Activated CD8-positive, alpha-beta memory T cell treated with anti-CD3 and anti-CD28 coated beads, Interleukin-2, amount 50 U/mL, for 24 hours (primary cell): Measurements from ENCODE around the gene GRAMD1B.

ENCODE experiments used
- DNase-seq: peaks from one replicate; pipeline ENCODE4 v3.0.0-alpha.2; 2020; ENCODE audit errors: extremely low read depth

GRAMD1B gene

DNA sequence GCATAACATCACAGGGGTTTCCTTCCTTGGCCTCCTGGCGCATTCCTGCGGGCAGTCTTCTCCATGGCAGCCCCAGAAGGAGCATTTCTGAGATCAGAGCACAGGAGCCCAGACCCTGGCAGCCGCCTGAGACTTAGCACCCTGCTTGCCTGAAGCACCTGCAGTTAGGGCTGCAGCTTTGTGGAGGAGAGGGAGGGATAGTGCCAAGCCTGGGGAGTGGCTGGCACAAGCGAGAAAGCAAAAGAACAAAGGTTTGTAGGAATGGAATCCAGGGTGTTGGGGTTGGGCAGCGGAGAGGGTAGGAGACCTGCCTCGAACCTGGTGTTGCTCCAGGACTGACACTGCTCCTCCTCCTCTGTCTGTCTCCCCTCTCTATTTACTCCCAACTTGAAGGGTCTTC is 157.5 kb downstream of the GRAMD1B start:
- no peak for DNase-seq

DNA sequence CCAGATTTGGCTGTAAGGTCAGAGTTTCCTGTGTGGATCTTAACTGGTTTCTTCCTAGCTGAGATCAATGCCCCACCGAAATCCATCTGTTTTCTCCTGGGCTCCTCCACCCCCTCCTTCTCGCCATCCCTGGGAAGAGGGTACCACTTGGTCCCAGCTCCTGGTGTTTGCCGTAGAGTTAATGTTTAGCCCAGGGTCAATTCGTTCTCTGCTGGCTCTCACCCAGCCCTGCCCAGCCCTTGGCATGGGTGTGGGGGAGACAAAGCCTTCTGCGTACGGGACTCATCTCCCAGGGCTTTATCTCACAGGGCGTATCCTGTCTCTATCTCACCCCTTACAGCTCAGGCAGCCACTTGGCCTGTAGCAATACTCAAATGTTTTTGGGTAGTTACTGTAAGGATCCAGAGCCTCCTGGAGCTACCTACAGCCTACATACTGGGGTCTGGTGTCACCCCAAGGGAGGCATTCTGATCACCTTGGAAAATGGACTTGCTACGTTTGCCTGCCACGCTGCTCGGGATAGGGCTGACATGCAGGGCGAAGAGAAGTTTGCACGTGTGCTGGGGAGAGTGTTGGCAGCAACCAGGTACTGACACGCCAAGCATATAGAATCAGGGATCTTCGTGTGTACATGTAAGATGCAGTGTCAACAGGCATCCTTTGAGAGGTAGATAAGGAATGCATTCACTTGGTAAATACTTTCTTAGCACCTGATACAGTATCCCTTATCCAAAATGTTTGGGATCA is 158.2 kb downstream of the GRAMD1B start:
- DNase-seq, result no peak

DNA sequence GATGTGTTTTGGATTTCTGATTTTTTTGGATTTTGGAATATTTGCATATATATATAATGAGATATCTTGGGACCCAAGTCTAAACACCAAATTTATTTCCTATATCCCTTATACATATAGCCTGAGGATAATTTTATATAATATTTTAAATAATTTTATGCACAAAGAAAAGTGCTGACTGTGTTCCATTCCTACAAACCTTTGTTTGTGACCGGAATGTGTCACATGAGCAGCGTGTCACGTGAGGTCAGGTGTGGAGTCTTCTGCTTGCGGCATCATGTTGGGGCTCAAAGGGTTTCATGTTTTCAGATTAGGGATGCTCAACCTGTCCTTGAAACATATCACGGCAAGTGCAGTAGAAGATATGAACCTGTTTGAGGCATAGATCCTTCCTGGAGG is 158.8 kb downstream of the GRAMD1B start:
- DNase-seq, result no peak

DNA sequence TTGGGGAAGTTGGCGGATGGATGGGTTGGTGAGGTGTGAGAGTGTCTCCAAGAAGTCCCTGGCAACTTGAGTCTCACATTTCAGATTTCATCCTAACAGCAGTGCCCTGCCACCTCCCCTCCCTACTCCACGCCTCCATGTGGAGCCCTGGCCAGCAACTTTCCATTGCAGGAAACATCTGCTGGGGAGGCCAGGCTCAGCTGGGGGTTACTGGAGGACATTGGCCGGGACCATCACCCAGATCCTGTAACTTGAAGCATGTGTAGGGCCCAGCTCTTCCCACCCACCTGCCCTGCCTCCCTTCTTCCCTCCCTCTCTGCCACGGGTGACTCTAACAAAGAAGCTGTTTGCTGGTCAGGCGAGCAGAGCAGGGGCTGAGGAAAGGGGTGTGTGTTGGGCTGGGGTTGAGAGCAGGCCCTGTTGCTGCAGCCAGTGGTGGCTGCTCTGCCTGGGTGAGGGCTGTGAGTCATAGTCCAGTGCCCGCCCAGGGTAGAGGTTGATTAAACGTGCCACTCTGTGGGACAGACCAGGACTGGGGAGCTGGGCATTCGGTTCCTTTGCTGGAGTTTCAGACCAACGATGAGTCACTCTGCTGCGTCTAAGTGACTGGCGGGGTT is 160.3 kb downstream of the GRAMD1B start:
- no peak for DNase-seq

DNA sequence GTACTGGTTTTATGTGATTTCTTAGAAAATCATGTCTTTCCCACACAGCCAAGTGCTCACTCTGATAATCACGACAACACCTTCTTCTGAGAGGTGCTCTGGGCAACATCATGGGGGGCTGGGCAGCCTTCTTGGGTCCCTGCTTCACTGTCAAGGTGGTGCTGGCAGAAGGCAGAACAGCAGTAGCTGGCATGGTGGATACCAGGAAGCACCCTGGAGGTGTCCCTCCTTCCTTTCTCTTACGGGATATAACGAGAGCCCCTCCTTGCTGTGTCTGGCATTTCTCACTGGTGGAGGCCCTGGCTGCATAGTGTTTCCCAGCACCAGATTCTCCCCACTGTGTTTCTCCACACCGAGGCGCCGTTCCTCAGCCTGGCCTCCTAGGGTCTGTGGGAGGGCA is 163.5 kb downstream of the GRAMD1B start:
- DNase-seq, result no peak

DNA sequence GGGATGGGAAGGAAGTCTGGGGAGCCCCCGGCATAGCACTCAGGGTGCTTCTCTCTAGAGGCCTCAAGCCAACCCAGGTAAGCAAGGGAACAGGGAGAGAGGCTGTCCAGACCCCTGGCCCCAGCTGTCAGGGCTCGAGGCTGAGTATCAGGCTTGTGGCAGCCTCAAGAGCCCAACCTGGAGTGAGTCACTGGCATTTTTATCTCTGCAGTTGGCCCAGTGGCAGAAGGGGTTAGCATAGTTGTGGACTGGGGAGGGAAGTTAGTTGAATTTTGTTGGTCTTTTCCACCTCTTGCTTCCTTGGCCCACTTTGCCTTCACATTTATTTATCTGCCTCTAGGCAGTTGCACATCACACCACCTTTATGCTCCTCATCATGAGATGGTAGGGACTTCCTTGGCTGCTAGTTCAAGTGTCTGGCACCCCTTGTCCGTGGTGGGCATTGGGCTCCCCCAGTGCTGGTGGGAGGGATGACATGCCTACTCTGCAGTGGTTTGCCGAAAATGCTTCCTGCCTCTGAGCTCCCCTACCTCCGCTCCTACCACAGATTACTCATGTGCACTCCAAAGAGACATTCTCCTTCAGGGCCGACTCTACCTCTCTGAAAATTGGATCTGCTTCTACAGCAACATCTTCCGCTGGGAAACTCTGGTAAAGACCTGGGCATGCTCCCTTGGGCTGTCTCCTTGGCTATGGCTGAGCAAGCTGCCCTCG is 164.3 kb downstream of the GRAMD1B start:
- no peak for DNase-seq

DNA sequence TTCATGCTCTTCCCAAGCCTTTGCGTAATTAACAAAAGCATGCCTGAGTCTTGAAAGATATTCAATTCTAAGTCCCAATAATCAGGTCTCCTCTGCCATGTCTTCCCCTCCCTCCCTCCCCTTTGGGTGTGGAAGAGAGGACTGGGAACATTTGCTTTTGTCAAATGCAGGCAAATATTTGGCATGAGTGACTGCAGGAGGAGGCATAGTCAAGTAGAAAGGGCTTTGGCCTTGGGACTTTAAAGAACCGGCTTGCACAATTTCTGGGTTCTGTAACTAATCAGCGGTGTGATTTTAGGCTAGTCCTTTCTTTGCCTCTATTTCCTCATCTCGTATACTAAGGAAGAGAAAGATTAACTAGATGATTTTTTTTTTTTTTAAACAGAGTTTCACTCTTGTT is 164.9 kb downstream of the GRAMD1B start:
- no peak for DNase-seq

DNA sequence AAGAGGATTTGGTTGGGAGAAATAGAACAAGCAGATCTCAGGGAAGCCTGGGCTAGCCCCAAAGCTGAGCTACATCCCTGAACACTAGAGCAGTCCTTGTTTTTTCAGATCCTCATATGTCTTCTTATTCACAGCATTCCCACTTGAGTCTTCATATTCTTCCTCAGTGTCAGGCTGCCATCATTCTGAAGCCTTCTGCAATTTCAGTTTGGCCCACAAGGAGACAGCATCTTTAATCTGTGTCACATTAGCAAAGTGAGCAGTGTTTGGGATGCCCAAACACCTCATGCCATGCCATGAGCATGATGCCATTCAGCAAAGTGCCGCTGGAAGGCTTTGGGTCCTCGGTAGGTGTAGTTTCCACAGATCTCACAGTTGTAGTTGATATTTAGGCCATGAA is 167.8 kb downstream of the GRAMD1B start:
- DNase-seq, result no peak

DNA sequence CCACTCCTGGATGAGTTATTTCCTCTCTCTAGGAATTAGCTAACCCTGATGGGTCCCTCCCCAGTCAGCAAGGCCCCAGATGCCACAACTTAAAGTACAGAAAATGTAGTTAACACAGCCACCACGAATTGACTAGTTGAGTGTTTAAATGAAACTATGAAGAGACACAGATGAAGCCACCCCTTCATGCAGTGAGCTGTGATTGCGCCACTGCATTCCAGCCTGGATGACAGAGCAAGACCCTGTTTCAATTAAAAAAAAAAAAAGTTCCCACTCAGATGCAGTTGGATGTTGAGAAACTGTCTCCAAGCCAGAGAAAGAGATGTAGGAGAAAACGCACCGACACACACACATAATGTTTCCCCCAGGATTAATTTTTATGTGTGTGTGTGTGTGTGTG is 171.1 kb downstream of the GRAMD1B start:
- no peak for DNase-seq

DNA sequence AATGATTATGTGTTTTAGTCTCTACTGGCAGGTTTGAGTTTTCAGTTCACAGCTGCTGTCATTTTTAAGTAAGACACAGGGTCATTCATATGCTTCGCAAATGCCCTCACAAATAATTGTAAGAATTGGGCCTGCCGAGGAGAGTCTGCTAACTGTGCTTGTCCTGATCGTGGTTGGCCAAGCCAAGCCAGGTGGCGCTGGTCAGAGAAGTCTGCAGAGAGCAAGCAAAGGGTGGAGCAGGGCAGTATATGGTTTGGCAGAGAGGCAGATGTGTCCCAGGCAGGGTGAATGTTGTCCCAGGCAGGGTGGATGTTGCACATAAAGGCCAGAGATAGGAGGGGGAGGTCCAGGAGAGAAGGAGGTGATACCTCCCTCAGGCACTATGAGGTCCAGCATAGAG is 171.7 kb downstream of the GRAMD1B start:
- no peak for DNase-seq

DNA sequence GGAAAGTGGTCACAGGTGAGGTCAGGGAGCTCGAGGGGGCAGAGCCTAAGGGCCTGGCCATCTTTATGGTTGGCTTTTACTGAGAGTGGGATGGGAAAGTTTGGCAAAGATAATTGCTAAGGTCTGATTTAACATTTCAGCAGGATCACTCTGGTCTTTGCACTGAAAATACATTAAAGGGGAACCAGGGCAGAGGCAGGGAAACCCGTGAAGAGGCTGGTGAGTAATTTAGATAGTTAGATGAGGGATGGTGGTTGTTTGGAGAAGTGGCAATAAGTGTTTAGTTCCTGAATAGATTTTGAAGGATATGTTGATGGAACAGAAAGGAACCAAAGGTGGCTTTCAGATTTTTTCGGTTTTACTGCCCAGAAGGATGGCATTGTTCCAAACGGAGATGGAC is 173.6 kb downstream of the GRAMD1B start:
- no peak for DNase-seq

DNA sequence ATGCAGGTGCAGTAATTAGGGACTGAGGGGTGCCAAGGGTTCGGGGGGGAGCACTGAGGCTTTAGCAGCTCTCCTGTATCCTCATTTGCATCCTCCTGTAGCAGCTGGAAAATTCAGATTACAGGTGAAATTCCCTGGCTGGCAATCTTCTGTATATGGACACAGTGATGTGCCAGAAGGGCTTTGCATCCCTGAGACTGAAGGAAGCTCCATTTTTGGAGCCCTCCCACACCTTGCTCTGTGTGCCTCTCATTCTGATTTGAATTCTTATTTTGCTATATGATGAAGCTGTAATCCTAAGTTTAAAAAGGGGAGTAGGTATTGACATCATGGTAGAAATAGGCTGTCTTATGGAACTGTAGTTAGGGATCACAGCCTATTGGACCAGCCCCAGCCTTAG is 177.7 kb downstream of the GRAMD1B start:
- DNase-seq, result no peak

DNA sequence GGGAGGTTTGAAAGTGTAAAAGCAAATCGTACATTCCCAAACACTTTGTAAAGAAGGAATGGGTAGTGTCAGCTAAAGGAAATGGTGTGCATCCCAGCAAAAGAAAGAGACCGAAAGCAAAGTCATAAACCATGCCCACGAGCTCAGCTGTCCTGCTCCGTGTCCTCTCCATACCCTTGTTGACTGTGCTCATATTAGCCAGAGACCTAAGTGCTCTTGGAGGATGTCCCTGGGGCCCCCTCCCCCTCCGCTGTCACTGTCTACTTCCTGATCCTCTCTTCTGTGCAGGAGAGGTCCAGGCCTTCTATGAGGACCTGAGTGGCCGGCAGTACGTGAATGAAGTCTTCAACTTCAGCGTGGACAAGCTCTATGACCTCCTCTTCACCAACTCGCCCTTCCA is 178.3 kb downstream of the GRAMD1B start:
- DNase-seq, result no peak

DNA sequence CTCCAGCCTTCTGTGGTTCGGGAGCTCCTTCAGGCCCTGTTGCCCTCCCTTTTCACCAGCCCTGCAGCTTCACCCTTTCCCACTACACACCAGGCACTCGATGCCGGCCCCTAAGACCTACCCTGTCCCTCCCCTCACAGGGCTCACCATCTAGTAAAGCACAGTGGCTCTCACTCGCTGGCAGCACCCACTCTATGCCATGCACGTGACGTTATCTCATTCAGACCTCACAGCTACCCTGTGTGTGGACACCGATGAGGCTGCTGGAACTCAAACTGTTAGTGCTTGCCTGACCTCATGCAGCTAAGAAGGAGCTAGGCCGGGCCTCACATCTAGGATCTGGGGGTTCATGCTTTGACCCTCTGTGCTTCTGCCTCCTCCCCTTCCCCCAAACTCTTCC is 178.9 kb downstream of the GRAMD1B start:
- no peak for DNase-seq

DNA sequence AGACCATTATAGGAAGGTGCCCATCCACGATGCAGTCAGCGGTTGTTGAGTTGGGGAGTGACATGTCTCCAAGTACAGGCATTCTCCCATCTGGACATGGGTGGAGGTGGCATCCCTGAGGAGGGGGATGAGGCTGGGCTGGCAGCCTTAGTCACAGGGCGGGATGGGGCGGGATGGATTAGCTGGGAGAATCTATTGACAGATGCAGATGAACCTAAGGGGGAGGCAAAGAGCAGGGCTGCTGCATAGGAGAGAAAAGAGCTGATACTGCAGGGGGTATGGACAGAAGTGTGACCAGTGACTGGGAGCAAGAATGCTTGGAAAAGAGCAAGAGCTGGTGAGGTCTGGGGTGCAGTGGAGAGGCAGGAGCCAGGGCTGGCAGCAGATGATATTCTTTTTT is 181.6 kb downstream of the GRAMD1B start:
- DNase-seq, result no peak

DNA sequence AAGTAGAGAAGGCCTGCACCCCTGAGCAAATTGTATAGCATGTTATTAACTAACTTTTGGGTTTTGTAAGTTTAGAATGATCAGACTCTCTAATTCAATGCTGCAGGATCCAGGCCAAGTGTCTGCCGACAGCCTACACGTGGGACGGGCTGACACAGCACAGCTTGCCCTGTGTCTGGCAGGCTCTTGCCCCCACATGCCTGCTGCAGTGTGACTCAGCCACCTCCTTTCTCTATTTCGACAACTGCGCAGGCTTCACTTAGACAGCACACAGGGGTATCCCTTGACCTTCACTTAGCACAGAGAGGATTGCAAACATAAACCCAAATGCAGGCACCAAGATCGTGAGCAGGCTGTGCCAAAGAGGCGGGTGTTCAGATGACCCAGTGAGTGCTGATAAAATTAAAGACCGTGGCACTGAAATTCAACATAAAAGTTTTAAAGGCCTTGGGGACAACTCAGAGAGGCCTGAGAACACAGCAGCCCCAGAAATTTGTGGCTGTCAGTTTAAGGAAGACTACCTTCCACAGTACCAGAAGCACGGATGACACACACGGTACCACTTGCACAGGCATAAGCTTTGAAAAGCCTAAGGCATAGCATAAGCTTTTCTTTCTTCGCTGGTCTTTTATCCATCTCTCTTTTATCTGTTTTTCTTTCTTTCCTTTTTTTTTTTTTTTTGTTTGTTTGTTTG is 186.6 kb downstream of the GRAMD1B start:
- no peak for DNase-seq

DNA sequence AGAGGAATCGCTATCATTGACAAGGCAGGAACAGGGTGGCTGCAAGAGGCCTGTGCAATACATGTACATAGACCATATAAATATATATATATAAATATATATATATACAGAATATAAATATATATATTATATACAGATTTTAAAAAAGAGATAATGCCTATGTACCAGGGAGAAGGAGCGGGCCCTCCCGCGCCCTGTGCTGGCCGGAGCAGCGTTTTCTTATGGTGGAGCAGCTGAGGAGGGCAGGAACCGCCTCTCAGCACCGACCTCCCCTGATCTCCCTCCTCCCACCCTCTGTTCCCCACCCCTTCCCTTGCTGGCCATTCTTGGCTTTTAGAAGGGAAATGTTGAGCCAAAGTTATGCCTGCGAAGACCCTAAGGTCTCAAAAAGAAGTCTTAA is 192.5 kb downstream of the GRAMD1B start:
- DNase-seq, result no peak

DNA sequence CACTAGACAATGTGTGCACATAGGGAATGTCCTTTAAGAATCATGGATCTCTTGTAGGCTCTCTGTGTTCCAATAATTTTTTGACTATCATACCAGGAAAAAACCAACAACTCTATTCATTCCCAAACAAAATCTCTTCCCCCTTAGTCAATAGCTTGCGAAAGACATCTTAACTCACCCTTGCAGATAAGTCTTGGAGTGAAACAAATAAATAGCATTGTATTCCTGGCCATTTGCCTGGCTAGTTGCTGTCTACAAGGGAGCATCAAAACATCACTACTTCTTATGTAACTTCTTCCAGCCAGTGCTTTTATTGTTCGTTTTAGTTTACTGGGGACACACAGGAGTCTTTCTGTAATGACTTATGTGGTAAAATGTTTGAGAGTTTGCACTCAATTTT is 194.9 kb downstream of the GRAMD1B start:
- DNase-seq, result no peak

DNA sequence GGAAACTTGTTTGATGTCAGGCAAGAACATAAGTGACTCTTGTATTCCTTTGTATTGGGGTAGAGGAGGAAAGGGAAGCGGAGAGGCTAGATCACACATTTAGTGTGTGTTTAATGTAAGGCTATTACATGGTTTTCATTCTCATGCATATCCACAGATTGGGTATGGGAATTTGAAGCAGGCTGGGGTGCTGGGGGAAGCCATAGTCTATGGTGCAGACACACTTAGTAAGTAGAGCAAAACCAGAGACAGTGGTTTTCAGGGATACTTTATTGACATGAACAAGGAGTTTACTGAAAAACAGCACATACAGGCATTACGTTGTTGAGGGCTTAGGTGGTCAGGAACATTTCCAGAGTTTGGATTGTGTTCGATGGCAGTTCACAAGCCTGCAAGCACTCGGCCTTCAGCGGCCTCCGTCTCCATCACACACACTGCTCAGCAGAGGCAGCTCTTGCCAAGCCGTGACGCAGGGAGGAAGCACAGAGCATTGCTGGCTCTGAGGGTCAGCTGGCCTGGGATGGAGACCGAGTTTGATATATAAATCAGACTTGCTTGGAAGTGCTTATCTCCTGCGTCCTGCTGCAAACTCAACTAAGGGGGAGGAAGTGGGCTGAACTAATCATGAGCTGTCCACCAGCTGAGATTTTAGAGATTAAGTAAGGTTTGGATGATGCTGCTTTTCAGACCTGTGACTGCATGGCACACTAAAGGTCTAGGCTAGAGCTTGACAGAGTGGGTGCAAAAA is 199.0 kb downstream of the GRAMD1B start:
- DNase-seq, result no peak

DNA sequence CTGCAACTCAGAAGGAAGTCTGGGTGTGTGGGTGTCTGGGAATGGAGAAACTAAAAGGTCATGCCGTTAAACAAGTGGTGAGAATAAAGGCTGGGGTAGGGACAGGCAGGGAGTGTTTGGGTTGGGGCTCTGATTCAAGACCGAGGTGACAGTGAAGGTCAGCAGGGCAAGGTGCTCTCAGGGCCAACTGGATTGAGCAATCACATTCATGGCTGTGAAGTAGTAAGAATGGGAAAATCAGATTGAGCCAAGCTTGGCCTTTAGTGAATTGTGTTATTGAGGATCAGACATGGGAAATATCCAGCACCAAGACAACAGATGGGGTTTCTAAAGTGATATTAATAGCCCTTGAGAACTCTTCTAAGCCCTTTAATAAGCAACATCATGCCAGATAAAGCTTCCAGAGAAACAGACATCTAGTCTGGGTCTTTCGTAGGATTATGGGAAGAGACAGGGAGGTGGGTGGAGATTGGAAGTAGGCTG is 200.1 kb downstream of the GRAMD1B start:
- no peak for DNase-seq

DNA sequence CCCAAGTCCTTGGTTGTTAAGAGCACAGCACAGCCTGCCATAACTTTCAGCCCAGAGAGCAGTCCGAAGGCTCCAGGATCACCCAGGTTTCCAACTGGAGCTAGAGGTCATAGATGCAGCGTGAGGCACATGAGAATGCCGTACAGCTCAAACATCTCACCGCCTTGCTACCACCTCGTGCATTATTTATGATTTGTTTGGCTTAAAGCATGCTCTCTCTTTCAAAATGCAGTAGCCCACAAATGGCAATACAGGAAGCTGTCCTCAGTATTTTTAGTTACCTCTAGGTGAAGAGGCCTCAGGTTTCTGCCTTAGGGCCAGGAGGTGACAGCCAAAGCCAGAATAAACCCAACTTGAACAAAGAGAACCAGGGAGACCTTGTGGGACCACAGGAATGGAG is 210.0 kb downstream of the GRAMD1B start:
- no peak for DNase-seq
